SK-N-SH treated with all-trans-retinoic acid at 6 μM for 48 hours (cell line): ENCODE measurements around the gene WDR18.

Experiments used
- ATAC-seq: fragments of 200-7000 bp; cut with Tn5 transposase; 3 replicates; pipeline ENCODE4 v1.9.1; 2020; ENCODE audit warnings: mild to moderate bottlenecking, moderate library complexity
- CREB5 ChIP-seq: fragments of 250-450 bp; sonication (Bioruptor Pico); IDR thresholded peaks from 2 replicates; pipeline ENCODE4 v1.5.1; 2020; ENCODE audit warnings: low read depth, mild to moderate bottlenecking, moderate library complexity
- CSDC2 ChIP-seq: fragments of 250-450 bp; sonication (Bioruptor Pico); IDR thresholded peaks from 2 replicates; pipeline ENCODE4 v1.5.0; 2020; ENCODE audit warnings: mild to moderate bottlenecking, moderate library complexity
- CSRNP3 ChIP-seq: fragments of 250-450 bp; sonication (Bioruptor Pico); IDR thresholded peaks from 2 replicates; pipeline ENCODE4 v1.5.1; 2021; ENCODE audit warnings: mild to moderate bottlenecking, moderate library complexity
- ESRRG ChIP-seq: fragments of 250-450 bp; sonication (Bioruptor Pico); IDR thresholded peaks from 2 replicates; pipeline ENCODE4 v1.6.1; 2021; ENCODE audit warnings: mild to moderate bottlenecking
- OSR1 ChIP-seq: fragments of 250-450 bp; sonication (Bioruptor Pico); IDR thresholded peaks from 2 replicates; pipeline ENCODE4 v1.8.0; 2022; ENCODE audit warnings: moderate library complexity, mild to moderate bottlenecking, inconsistent platforms
- PATZ1 ChIP-seq: fragments of 250-450 bp; sonication (Bioruptor Pico); IDR thresholded peaks from 2 replicates; pipeline ENCODE4 v1.8.0; 2020; ENCODE audit warnings: mild to moderate bottlenecking, moderate library complexity, borderline replicate concordance
- POU6F1 ChIP-seq: fragments of 250-450 bp; sonication (Bioruptor Pico); IDR thresholded peaks from 2 replicates; pipeline ENCODE4 v1.8.0; 2021; ENCODE audit warnings: low read depth, mild to moderate bottlenecking, moderate library complexity, borderline replicate concordance
- PPARA ChIP-seq: fragments of 250-450 bp; sonication (Bioruptor Pico); IDR thresholded peaks from 2 replicates; pipeline ENCODE4 v1.5.0; 2020; ENCODE audit warnings: mild to moderate bottlenecking, borderline replicate concordance
- RARB ChIP-seq: fragments of 250-450 bp; sonication (Bioruptor Pico); IDR thresholded peaks from 2 replicates; pipeline ENCODE4 v1.8.0; 2021; ENCODE audit warnings: mild to moderate bottlenecking, moderate library complexity
- SNAI2 ChIP-seq: fragments of 250-450 bp; sonication (Bioruptor Pico); IDR thresholded peaks from 2 replicates; pipeline ENCODE4 v1.5.0; 2020; ENCODE audit warnings: mild to moderate bottlenecking, moderate library complexity
- TCF4 ChIP-seq: fragments of 250-450 bp; sonication (Bioruptor Pico); IDR thresholded peaks from 2 replicates; pipeline ENCODE4 v1.8.0; 2021; ENCODE audit warnings: mild to moderate bottlenecking, moderate library complexity, borderline replicate concordance
- TOX ChIP-seq: fragments of 250-450 bp; sonication (Bioruptor Pico); IDR thresholded peaks from 2 replicates; pipeline ENCODE4 v1.8.0; 2021; ENCODE audit warnings: mild to moderate bottlenecking, moderate library complexity, borderline replicate concordance
- TSHZ2 ChIP-seq: fragments of 250-450 bp; sonication (Bioruptor Pico); IDR thresholded peaks from 2 replicates; pipeline ENCODE4 v1.5.0; 2020; ENCODE audit warnings: mild to moderate bottlenecking, moderate library complexity
- ZC3H10 ChIP-seq: fragments of 250-450 bp; sonication (Bioruptor Pico); IDR thresholded peaks from 2 replicates; pipeline ENCODE4 v1.5.1; 2021; ENCODE audit warnings: mild to moderate bottlenecking, moderate library complexity
- ZFP3 ChIP-seq: fragments of 250-450 bp; sonication (Bioruptor Pico); IDR thresholded peaks from 2 replicates; pipeline ENCODE4 v1.5.0; 2020; ENCODE audit warnings: mild to moderate bottlenecking, moderate library complexity
- ZFP30 ChIP-seq: fragments of 450-650 bp; formaldehyde crosslinking; IDR thresholded peaks from 2 replicates; pipeline ENCODE4 v1.5.0; 2022; ENCODE audit warnings: mild to moderate bottlenecking, moderate library complexity
- ZNF565 ChIP-seq: fragments of 450-650 bp; formaldehyde crosslinking; conservative IDR thresholded peaks from 2 replicates; pipeline ENCODE4 v1.5.0; 2020; ENCODE audit warnings: low read depth, mild to moderate bottlenecking, moderate library complexity
- ZNF70 ChIP-seq: fragments of 450-650 bp; formaldehyde crosslinking; IDR thresholded peaks from 2 replicates; pipeline ENCODE4 v1.5.0; 2020; ENCODE audit warnings: mild to moderate bottlenecking, moderate library complexity

The WDR18 gene

GRCh38 chr19:996051-996838 is 12.1 kb downstream of the WDR18 start:
- peak; percentile 32 for ATAC-seq

More at GRCh38 chr19:996051-996838, 12.1 kb downstream of the WDR18 start:
- no peak for TF ChIP-seq CSRNP3
- TF ChIP-seq TOX (CRISPR knock-in tag): no peak
- peak; percentile 55; the same call in 1 of the 2 replicates for TF ChIP-seq PATZ1 (CRISPR knock-in tag)
- no peak for TF ChIP-seq ESRRG (CRISPR knock-in tag)
- peak; percentile 80; the same call in 1 of the 2 replicates for TF ChIP-seq PPARA (CRISPR knock-in tag)
- TF ChIP-seq POU6F1 (CRISPR knock-in tag): no peak
- TF ChIP-seq OSR1 (CRISPR knock-in tag): no peak
- no peak for TF ChIP-seq ZC3H10 (CRISPR knock-in tag)
- no peak for TF ChIP-seq ZFP30
- TF ChIP-seq RARB (CRISPR knock-in tag): no peak
- TF ChIP-seq SNAI2 (CRISPR knock-in tag): peak; percentile 74; the same call in 1 of the 2 replicates
- no peak for TF ChIP-seq TCF4 (CRISPR knock-in tag)
- 0 out of 2 replicates have a peak, but pooled peaks have one; percentile 37 for TF ChIP-seq CSDC2 (CRISPR knock-in tag)
- TF ChIP-seq CREB5 (CRISPR knock-in tag): peak; percentile 93
- TF ChIP-seq ZFP3 (CRISPR knock-in tag): no peak
- TF ChIP-seq TSHZ2 (CRISPR knock-in tag): no peak; the same call in 1 of the 2 replicates
- TF ChIP-seq ZNF70: no peak
- no peak for TF ChIP-seq ZNF565 (CRISPR knock-in tag)
